Keratinocyte (primary cell): ENCODE data around the gene PACS2.

Experiments used
- EZH2 ChIP-seq: IDR thresholded peaks from one replicate; pipeline ENCODE4 v1.6.1; 2012; ENCODE audit warnings: inconsistent platforms, mild to moderate bottlenecking, low read length, moderate library complexity
- TF ChIP-seq, protein P1 (sequence below), 3 experiments: IDR thresholded peaks in 1 of 3; conservative IDR thresholded peaks in 1 of 3; optimal IDR thresholded peaks in 1 of 3; 2 replicates in 2 of 3; 3 replicates in 1 of 3; pipeline versions ENCODE3 to v1.5.1; 2011; ENCODE audit warnings: low read length in 3 of 3, mild to moderate bottlenecking in 3 of 3, moderate library complexity in 2 of 3, control low read depth in 1 of 3, inconsistent platforms in 1 of 3; ENCODE audit not compliant: insufficient read depth in 2 of 3; ENCODE audit errors: extremely low read depth in 1 of 3

GRCh38 chr14:105410642-105411016, 96.1 kb downstream of the PACS2 start:
- TF ChIP-seq, protein P1, sequence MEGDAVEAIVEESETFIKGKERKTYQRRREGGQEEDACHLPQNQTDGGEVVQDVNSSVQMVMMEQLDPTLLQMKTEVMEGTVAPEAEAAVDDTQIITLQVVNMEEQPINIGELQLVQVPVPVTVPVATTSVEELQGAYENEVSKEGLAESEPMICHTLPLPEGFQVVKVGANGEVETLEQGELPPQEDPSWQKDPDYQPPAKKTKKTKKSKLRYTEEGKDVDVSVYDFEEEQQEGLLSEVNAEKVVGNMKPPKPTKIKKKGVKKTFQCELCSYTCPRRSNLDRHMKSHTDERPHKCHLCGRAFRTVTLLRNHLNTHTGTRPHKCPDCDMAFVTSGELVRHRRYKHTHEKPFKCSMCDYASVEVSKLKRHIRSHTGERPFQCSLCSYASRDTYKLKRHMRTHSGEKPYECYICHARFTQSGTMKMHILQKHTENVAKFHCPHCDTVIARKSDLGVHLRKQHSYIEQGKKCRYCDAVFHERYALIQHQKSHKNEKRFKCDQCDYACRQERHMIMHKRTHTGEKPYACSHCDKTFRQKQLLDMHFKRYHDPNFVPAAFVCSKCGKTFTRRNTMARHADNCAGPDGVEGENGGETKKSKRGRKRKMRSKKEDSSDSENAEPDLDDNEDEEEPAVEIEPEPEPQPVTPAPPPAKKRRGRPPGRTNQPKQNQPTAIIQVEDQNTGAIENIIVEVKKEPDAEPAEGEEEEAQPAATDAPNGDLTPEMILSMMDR (optimal IDR thresholded peaks at IDR 0.05 in 1 of 3, IDR thresholded peaks at IDR 0.05 in 1 of 3, conservative IDR thresholded peaks at IDR 0.05 in 1 of 3; ENCODE audit: extremely low read depth in 1 of 3, insufficient read depth in 2 of 3, low read length in 3 of 3) = no peak
- TF ChIP-seq EZH2 = no peak
